Panc1 (cell line): ENCODE measurements around the gene DPH3.

Experiments
- TF ChIP-seq, protein P1 (sequence below): fragments of 450-650 bp; IDR thresholded peaks from 2 replicates; pipeline ENCODE4 v1.5.1; 2017; ENCODE audit warnings: mild to moderate bottlenecking
- TF ChIP-seq, protein P2 (sequence below), 2 experiments: IDR thresholded peaks; 2 replicates each; pipeline ENCODE4 v1.6.1; 2011 to 2012; ENCODE audit warnings: low read depth in 2 of 2, control low read depth in 1 of 2, low read length in 1 of 2, mild to moderate bottlenecking in 1 of 2, moderate library complexity in 1 of 2; ENCODE audit not compliant: insufficient read depth in 1 of 2

DNA sequence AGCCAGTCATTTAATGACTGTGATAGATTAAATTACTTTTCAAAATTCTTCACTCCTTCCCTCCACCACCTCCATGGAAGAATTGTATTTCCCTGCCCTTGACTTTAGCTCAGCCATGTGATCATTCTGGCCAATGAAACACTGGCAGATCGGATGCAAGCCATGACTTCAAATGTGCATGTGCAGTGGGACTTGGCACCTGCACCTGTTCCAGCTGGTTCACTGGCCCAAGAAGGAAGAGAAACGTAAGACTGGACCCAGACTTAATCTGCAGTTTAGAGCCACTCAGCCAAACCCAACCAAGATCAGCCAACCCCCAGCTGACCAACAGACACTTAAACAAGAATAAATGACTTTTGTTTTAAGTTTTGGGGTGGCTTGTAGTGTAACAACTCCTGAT is 11.8 kb downstream of the DPH3 start:
- TF ChIP-seq, protein P1, sequence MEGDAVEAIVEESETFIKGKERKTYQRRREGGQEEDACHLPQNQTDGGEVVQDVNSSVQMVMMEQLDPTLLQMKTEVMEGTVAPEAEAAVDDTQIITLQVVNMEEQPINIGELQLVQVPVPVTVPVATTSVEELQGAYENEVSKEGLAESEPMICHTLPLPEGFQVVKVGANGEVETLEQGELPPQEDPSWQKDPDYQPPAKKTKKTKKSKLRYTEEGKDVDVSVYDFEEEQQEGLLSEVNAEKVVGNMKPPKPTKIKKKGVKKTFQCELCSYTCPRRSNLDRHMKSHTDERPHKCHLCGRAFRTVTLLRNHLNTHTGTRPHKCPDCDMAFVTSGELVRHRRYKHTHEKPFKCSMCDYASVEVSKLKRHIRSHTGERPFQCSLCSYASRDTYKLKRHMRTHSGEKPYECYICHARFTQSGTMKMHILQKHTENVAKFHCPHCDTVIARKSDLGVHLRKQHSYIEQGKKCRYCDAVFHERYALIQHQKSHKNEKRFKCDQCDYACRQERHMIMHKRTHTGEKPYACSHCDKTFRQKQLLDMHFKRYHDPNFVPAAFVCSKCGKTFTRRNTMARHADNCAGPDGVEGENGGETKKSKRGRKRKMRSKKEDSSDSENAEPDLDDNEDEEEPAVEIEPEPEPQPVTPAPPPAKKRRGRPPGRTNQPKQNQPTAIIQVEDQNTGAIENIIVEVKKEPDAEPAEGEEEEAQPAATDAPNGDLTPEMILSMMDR, result no peak
- TF ChIP-seq, protein P2, sequence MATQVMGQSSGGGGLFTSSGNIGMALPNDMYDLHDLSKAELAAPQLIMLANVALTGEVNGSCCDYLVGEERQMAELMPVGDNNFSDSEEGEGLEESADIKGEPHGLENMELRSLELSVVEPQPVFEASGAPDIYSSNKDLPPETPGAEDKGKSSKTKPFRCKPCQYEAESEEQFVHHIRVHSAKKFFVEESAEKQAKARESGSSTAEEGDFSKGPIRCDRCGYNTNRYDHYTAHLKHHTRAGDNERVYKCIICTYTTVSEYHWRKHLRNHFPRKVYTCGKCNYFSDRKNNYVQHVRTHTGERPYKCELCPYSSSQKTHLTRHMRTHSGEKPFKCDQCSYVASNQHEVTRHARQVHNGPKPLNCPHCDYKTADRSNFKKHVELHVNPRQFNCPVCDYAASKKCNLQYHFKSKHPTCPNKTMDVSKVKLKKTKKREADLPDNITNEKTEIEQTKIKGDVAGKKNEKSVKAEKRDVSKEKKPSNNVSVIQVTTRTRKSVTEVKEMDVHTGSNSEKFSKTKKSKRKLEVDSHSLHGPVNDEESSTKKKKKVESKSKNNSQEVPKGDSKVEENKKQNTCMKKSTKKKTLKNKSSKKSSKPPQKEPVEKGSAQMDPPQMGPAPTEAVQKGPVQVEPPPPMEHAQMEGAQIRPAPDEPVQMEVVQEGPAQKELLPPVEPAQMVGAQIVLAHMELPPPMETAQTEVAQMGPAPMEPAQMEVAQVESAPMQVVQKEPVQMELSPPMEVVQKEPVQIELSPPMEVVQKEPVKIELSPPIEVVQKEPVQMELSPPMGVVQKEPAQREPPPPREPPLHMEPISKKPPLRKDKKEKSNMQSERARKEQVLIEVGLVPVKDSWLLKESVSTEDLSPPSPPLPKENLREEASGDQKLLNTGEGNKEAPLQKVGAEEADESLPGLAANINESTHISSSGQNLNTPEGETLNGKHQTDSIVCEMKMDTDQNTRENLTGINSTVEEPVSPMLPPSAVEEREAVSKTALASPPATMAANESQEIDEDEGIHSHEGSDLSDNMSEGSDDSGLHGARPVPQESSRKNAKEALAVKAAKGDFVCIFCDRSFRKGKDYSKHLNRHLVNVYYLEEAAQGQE (IDR thresholded peaks at IDR 0.05; ENCODE audit: insufficient read depth in 1 of 2, low read depth in 2 of 2, low read length in 1 of 2), result no peak
